NCI-H146 (cell line): ENCODE data around the gene SPON2.

ENCODE experiments used
- DNase-seq: peaks from one replicate; lab custom pipeline; 2025; lab: John Stamatoyannopoulos, UW

The SPON2 gene

DNA sequence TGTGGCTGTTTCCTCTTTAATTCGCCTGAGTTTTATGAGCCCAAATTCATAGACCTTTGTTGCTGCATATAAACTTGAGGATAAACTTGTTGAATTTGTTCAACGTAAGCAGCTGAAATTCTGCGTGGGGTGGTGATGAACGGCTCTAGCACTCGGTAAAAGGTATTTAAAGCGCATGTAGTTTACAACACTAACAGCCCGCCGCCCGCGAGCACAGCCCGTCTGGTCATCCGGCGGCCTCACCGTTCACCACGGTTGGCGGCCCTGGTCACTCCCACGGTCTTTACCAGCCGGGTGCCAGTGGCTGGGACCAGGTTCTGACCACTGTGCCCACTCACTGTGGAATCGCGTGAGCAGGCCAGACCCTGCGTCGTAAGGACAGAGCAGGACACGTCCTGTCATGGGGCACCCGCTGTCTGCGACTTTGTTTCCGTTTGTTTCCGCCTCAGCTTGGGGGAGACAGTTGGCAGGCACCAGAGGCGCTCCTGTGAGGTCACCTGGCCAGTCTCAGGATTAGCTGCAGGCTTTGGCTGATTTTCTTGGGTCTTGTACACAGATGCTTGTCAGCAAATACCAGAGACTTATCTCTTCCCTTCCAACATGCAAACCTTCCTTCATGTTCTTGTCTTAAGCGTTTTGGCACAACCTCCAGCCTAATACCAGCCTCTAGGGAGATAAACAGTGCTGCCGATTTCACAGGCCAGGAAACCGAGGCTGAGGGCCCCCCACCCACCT lies 36.8 kb upstream of the SPON2 start:
- no peak for DNase-seq

DNA sequence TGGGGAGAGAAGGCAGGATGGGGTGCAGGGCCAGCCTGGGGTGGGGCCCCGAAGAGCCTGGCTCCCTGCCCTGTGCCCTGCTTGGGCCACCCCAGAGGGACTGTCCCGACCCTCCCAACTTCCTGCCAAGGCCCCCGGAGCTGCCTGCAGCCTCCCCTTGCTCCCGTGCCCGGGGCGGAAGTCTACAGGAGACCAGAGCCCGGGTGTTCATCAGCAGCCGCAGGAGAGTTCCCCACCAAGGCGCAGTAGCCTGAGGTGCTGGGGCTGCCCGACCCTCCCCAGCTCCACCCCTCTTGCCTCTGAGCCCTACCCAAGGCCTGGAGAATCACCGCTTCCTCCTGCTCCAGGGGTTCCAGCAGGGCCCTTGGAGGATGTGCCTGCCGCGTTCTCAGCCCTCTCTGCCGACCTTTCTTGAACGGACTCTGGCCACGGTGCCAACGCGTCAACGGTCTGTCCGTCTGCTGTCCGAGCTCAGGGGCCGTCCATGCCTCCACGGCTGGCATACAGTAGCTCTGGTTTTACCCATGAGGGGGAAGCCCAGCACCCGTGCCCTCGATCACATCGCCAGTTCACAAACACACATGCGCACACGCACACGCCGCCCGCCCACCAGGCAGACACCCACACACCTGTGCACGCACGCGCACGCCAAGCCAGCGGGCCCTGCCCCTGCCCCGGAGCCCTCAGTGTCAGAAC lies 36.0 kb upstream of the SPON2 start:
- no peak for DNase-seq

DNA sequence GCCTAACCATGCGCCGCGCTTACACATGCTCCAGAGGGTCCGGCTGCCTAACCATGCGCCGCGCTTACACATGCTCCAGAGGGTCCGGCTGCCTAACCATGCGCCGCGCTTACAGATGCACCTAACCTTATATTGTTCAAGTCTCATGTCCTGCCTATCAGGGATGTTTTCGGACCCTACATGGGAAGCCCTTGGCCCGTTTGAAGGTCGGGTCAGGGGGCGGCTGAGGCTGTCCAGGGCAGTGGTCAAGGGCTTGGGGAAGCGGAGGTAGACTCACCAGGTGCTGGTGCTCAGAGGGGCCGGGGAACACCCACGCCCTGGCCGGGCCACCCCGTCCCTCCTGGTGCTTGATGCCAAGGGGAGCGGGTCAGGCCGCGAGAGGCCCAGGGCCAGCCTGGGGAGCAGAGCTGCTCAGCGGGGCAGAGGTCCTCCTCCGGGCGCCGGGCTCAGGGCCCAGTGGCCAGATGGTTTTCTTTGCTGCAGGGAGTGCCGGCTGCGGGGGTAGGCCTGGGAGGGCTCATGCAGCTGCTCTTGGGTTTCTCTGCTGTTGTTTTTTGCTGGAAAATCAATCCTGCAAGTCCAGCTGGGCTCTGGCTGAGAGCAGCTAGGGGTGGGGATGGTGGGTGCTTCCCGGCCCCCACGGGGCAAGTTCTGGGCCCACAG lies 35.4 kb upstream of the SPON2 start:
- DNase-seq: no peak

DNA sequence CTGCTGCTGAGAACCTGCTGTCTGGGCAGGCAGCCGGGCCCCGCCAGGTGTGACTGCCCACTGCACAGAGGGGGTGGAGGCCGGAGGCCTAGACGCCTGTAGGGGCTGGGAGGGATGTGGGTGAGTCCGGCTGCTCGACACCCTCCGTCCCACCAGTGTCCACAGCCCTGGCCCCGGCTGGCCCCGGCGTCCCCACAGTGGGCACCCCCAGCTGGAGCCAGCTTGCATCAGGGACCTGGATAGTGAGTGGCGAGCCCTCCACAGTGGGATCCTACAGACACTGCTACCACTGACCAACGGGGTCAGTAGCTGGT lies 34.7 kb upstream of the SPON2 start:
- no peak for DNase-seq

DNA sequence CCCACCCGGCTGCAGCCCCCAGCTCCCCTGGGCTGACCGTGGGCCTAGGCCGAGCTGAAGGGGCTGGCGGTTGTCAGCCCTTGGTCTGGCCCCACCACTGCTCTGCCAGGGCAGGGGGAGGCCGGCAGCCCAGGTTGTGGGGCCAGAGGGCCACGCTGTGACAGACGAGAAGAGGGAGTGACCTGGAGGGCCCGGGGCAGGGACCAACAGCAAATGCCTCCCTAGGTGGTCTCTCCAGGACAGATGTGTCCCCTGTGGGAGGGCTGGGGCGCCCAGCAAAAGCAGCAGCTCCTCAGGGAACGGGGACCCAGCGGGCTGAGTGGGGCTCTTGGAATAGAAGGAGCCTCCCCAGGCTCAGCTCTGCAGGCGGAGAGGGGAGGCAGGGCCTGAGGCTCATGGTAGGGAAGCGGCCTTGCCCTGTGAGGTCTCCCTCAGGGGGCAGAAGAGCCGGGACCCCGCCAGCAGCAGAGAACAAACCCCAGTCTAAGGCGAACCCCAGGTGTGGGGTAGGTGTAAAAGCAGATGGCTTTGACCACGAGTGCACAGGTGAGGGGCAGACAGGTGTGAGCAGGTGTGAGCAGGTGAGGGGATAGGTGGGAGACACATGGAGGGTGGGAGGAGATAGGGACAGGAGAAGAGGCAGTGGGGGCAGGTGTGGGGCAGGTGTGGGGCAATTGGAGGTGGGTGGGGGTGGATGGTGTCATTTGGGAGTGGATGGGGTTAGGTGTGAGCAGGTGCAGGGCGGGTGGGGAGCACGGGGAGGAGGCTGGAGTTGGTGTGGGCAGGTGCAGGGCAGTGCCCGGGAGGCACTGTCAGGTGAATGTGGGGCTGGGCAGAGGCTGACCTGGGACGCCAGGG lies 34.1 kb upstream of the SPON2 start:
- DNase-seq: no peak

DNA sequence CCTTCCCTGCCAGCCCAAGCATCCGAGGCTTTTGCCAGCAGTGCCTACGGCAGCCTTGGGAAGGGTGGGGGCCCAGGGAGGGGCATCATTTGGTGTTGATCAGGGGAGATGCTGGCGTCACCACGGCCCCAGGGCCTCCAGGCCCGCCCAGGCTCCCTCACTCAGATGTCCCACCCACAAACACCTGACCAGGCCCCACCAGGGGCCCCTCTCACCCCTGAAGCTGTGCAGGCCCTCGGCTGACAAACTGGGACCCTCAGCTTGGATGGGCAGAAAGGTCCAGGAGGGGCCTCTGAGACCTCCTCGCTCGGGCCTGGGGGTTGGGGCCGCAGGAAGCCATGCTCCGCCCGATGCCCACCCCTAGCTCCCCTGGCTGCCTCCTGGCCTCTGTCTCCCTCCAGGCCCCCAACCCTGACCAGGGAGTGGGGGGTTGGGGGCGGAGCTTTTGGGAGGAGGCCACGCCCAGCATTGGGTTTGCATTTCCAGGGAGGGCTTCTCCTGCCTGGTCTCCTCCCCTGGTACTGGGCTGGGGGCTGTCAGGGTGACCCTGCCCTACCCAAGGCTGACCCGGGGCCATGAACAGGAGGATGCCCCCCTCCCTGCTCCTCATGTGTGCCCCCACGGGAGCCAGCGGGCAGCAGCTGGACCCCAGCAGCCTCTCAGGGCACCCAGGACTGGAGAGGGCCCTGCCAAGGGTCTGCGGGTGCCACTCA lies 33.4 kb upstream of the SPON2 start:
- no peak for DNase-seq

DNA sequence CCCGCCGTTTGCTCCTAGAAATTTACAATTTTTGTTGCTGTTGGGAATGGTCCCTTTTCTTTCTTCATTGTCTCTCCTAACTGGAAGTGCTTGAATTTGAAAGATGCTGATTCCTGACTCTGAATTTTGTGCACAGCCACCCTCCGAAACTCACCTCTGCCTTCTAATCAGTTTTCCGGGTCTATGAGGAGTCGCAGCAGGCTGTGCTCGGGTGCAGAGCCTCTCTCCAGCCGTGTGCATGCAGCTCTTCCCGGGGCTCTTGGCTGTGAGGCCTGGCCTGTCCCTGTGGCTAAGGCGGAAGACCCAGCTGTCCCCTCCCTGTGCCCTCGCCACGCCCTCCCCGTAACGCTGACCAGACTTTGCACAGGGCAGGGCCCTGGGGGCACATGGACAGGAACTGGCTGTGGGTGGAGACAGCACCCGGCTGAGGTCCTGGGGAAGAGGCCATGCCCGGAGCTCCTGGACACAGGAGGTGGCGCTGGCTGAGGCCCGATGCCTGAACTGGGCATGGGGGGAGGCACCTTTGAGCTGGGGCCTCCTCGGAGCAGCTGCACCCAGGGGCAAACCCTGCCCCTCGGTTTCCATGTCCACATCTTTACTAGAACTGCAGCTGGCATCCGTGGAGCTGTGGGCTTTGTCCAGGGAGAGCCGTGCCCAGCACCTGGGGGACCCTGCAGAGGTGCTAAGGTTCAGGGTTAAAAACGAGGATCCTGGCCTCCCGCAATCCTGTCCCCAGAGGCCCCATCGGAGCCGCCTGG lies 32.6 kb upstream of the SPON2 start:
- DNase-seq: no peak

DNA sequence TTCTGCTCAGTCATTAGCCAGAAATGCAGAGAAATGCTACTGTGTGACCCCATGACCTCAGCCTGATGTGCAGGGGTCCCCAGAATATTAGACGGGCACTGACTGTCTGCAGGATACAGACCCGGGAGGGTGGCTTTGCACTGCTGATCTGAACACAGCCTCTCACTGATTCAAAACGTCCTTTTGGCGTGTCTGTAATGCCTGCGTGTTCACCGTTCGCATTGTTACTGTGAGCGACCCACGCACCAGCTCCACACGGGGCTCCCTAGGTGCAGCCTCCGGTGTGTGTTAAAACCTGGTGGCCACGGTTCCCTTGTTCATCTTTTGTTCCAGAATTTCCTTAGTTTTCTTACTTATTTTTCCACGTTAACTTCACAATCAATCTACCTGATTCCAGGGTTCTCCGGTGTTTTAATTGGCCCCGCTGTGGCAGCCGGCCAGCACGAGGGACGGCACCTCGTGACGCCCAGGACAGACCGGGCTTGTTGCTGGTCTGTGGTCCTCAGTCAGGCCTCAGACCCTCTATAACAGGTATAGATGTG lies 32.0 kb upstream of the SPON2 start:
- no peak for DNase-seq

DNA sequence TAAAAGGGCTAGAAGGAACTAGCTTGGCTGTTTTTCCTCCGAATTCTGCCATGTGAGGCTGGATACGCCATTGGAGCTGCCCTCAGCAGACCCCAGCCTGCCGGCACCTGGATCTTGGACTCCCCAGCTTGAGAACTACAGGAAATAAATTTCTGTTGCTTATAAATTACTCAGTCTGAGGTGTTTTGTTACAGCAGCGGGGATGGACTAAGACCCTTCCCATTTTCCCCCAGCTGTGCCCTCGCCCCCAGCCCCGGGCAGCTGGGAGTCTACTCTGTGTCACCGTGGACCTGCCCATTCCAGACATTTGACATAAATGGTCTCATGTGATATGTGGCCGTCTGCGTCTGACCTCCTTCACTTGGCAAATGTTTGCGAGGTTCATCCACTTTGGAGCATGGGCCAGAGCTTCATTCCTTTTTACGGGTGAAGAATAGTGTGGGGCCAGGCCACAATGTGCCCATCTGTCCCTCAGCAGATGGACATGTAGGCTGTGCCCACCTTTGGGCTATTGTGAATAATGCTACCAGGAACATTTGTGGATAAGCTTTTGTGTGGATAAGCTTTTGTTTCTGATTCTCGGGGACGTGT lies 30.7 kb upstream of the SPON2 start:
- DNase-seq: no peak

DNA sequence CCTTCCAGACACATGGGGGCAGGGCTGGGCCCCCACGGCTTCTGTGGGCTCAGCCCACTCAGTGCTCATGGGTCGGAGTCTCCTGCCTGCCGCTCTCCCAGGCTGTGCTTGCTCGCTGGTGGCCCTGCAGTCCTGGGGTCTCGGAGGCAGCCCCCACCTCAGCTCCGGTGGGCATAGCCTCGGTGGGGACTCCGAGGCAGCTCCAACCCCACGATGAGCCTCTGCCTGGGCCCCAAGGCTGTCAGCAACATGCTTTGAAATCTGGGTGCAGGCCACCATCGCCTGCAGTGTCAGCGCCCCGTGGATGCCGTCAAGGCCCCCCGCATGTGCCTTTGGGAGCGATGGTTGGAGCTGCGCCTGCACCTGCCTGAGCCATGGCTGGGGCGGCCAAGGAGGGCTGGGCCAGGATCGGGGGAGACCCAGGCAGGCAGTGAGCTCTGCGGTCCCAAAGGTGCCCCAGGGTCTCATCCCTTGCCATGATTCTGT lies 30.2 kb upstream of the SPON2 start:
- DNase-seq: no peak

DNA sequence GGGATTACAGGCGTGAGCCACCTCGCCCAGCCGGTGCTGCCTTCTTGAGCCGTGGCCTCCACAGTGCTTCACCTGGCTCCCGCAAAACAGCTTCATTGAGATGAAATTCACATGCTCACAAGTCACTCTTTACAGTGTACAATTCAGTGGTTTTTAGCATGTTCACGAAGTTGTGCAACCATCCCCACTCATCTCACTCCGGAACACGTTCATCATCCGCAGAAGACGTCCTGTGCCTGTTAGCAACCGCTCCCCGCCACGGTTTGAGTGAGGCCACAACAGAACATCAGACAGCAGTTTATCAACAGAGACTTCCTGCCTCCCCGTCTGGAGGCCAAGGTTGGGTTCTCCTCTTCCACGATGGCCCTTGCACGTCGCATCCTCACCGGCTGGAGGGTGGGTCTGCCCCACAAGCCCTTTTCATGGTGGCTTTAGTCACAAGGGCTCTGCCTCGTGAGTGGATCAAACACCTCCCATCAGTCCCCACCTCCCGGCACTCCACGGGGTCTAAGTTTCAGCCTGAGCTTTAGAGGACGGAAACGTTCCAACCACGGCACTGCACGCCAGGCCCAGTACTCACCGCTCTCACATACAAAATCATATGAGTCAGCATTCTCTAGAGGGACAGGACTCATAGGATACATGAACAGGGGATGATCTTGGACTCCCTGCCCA lies 29.6 kb upstream of the SPON2 start:
- DNase-seq: no peak

DNA sequence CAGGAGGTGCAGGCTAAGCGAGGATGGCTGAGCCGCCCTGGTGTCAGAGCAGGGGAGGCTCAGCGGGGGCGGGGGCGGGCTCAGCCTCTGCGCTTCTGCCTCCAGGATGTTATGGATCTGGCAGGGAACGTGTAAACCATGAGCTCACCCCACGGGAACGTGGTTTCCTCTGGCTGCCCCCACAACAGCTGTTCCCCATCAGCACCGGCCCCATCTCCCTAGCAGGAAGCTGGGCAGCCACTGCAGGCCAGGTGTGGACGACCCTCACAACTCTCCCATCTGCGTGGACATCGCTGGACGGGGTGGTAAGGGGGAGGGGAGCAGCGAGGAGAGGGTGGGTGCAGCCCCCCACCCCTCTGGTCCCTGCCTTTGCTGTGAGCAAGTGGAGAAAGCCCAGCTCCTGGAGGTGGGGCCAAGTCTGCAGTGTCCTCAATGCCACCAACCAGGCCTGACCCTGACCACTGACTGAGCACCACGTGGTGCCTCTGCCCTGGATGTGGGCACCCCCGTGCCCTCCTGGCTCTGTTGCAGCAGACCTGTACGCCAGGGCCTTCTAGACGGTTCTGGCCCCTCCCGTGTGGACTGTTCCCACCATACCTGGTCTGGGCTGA lies 28.1 kb upstream of the SPON2 start:
- no peak for DNase-seq

DNA sequence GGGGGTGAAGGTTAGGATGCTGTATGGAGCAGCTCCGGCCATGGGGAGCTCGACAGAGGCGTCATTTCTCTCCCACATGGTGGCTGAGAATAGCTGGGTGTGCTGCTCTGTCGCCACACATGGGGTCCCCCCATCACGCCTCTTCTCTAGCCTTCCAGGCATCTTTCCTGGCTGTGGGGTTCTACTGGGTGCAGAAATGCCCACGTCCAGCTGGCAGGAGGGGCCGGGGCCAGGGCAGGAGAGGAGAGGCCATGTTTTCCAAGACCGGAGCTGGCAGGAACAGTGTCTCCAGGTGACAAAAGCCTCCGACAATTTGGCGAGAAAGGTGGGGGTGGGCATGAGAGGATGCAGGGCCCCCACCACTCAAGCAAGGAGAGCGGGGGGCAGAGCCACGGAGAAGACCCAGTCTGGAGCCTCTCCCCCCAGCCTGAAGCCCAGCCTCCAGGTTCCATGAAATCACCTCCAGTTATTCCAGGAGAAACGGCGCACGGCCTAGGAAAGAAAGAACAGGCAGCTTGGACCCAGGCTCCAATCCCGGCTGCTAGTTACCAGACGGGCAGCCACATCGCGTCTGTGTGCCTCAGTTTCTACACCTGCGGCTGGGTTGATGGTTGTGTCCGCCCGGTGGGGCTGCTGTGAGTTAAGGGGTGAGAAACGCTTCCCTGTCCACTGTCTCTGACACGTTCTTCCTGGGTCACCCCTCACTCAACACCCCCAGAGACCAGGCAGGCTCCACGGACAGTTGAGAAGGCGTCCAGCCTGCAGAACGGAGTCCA lies 27.4 kb upstream of the SPON2 start:
- no peak for DNase-seq

DNA sequence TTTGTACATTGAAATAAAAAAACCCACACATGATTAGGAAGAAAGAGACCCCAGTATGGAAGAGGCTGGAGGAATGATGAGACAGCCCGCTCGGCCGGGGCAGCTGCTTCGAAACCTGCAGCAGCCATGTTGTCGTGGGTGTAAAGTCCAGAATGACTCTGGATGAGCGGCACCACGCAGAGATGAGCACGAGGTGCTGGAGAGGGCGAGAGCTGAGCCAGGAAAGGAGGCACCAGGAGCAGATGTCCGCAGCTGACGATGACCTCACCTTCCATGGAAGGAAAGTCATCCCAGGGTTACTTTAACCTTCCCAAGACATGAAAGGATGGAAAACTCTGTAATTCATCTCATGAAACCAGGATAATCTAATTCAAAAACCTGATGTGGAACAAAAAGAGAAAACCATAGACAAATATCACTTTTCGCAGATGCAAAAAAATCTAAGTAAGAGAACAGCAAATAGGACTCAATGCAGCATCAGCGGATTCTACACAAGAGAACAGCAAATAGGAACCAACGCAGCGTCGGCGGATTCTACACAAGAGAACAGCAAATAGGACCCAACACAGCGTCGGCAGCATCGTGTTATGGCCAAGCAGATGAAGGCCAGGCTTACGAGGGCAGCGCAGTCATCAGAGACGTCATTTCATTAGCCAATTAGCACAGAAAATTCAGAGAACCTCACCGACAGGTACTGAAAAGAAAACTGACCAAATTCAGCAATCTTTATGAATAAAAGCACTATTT lies 25.9 kb upstream of the SPON2 start:
- no peak for DNase-seq

DNA sequence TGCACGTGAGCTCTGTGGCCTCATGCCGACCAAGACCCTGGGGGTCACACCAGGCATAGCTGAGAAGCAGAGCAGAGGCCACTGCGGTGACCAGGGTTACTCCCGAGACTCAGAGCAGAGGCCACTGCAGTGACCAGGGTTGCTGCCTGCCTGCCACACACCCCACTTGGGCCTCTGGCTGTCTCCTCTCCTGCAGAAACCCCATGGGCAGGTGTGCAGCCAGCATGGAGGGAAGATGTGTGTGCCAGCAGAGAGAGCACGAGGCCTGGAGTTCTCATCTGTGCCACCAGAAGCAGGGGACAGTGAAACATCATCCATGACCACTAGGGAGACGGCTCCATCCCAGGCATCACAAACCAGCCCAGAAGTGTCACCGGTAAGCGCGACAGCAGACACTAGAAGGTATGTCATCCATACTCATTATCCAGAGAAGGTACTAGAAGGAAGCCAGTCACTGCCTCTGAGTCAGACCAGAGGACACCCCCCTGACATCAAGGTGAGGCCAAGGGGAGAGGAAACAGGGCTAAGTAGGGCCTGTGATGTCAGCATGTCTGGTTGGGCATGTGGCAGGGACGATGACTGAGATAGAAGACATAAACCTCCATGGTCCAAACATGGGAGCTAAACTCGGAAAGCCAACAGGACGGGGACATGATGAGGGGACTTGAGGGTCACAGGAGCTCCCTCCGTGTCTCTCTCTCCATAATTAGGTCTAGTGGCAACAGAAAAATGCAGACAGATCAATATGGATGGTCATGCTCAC lies 24.2 kb upstream of the SPON2 start:
- no peak for DNase-seq

DNA sequence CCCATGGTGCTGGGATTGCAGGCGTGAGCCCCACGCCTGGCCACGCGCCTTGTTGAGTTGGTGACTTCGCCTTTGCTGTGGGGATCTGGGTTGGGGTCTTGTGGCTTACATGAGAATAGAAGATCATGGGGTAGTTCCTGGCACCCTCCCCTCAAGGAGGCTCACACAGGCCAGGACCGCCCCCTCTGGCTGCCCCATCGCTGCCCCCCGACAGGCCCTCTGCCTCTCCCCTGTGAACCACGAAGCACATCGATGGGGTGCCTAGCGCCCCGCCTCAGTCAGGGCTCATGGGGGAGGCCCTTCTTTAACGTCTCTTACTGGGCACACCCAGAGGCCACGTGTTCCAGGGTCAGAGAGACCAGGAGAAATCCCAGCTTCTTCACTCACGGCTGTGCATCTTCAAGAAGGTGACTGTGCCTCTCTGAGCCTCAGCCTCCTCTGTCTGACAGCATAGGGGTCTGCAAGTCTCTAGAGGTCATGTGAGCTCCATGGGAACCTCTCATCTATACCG lies 23.6 kb upstream of the SPON2 start:
- no peak for DNase-seq
